GM23248 (cell line): ENCODE data around the gene PCSK5.

Experiments
- EZH2 ChIP-seq: fragments of 200-600 bp; sonication (generic); IDR thresholded peaks from 2 replicates; pipeline ENCODE4 v1.6.1; 2018; ENCODE audit warnings: antibody characterized with exemption, mild to moderate bottlenecking; ENCODE audit not compliant: insufficient read depth, poor library complexity, severe bottlenecking
- EZH2phosphoT487 ChIP-seq: fragments of 200-600 bp; sonication (generic); IDR thresholded peaks from 2 replicates; pipeline ENCODE4 v1.6.1; 2018; ENCODE audit warnings: antibody characterized with exemption, moderate library complexity, mild to moderate bottlenecking, low read depth; ENCODE audit not compliant: insufficient read depth

- TF ChIP-seq EZH2, result no peak
- no peak for TF ChIP-seq EZH2phosphoT487
Measured at GRCh38 chr9:76289703-76290102, 399.2 kb downstream of the PCSK5 start.
